GM21447 (cell line): ENCODE results near the gene ZPBP.
A peak's percentile ranks its signal among the peaks of the same experiment; 100 is the strongest.

Source experiments
- ATAC-seq: cut with Tn5 transposase; IDR thresholded peaks from one replicate; pipeline ENCODE4 v1.9.1; 2021; ENCODE audit not compliant: unreplicated experiment

ZPBP gene, protein sequence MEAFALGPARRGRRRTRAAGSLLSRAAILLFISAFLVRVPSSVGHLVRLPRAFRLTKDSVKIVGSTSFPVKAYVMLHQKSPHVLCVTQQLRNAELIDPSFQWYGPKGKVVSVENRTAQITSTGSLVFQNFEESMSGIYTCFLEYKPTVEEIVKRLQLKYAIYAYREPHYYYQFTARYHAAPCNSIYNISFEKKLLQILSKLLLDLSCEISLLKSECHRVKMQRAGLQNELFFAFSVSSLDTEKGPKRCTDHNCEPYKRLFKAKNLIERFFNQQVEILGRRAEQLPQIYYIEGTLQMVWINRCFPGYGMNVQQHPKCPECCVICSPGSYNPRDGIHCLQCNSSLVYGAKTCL

DNA sequence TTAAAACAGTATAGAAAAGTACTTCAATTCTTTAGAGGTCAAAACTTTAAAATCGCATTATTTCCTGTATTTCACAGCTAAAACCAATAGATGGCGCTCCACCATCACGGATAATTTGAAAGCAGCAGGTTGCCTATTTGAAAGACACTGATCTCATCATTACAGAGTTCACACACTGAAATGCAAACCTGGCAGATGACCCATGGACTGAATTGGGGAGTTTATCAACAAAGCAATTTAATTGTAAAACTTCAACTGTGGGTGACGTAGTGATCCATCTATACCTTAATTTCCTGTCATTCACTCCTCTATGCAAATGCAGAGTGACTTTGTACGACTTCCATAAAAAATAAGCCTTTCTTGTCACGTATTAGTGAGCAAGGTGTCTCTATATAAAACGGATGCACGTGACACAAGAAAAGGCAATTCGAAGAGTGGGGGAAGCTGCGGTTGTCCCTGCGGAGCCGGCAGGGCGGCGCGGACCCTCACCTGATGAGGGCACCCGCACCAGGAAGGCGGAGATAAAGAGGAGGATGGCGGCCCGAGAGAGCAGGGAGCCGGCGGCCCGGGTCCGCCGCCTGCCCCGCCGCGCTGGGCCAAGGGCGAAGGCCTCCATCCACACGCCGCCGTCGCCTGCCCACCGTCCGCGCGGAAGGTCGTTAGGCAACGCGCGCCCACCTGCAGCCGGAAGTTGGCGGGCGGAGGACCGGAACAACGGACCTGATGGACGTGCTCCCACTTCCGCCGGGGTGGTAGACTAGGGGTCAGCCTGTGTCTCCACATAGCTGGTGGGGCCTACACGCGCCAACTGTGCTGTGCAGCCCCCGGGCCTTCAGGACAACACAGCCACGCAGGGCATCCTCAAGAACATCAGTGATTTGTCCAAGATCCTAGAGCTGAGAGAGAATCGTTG lies at the start of gene ZPBP:
TSS of gene ZPBP (minus strand) at position 668 of the 913 bp plus-strand sequence. CDS start at position 616, 52 bp downstream.
- ATAC-seq: peak; percentile 75

DNA sequence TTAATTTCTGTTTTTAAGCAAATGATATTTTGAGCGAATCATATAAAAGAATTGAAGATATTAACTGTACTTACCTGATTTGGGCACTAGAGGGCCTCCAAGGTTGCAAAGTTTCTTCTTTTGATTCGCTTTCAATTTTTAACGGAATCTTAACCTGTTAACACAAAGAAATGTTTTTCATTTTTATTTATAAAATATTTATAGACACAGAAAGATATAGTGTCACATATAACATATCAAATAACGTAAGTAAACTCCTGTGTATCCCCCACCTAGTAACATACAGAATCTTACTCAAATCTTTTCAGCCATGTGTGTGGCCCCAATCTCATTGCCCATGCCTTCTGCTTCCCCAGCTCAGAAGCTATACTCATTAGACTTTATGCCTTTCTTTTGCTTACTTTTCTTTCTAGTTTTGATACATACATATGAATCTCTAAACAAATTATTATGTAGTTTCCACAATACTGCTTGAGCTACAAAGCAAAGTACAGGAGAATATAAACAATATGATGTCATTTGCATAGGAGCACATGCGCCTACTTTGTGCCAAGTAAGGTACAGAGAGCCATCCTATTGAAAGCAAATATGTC lies 49.5 kb upstream of the ZPBP start:
- ATAC-seq: peak; percentile 30

DNA sequence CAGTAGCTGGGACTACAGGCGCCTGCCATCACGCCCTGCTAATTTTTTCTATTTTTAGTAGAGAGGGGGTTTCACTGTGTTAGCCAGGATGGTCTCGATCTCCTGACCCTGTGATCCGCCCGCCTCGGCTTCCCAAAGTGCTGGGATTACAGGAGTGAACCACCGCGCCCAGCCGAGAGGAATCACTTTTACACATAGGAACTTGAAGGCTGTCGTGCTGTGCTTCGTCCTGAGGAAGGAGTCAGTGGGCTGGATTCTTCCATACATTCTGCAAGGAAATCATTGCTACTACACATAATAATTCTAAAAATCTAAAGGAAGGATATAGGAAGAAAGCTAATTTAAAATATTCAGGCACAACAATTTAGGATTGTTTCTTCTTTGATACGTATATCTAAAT lies 48.8 kb upstream of the ZPBP start:
- no peak for ATAC-seq

DNA sequence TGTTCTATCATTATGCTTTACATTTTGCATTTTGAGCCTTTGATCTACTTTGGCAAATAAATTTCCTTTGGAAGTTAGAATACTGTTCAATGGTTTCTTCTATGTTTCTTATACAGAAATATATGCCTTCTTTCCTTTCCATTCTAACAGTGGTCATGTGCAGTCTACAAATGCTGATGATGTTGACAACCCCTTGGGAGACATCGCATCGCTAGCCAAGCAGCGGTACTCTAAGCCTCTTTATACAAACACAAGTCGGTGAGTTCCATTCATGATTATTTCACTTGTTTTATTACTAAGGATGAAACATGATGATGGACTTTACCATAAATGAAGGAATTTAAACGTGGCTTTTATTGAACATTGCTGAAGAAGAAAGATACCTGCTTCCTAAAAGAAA lies 48.1 kb upstream of the ZPBP start:
- ATAC-seq: no peak

DNA sequence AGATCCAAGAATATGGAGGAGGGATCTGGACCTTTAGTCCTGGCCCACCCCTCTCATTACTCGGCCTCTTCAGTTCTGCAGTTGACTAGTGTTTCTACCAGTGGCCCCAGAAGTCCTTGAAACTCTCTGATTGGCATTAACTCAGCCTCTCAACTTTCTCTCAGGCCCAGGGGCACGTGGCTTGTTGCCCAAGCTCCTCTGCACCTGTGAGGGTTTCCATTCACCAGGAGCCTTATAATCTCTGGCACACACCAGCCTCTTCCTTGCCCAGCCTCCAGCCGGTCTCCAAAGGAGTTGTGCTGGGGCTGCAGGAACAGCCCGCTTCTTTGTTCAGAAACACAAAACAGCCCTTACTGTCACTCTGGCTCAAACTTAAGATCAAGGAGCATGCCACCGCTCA lies 47.6 kb upstream of the ZPBP start:
- ATAC-seq: no peak

DNA sequence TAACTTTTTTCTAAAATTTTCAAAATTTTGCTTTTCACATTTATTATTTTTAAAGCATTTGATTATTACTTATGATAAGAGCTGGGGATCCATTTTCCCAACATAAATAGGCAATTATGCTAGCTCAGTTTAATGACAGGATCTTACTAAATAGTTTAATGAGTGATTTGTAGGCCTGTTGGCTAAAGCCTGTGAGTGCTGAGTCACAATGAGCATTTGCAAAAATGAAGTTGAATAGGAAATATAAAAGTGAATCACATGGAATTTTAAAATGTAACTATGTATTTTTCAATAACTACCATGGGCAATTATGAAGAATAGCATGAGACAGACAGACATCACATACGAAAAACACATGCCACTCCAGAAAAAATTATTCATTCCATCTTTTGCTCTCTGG lies 45.1 kb upstream of the ZPBP start:
- no peak for ATAC-seq

DNA sequence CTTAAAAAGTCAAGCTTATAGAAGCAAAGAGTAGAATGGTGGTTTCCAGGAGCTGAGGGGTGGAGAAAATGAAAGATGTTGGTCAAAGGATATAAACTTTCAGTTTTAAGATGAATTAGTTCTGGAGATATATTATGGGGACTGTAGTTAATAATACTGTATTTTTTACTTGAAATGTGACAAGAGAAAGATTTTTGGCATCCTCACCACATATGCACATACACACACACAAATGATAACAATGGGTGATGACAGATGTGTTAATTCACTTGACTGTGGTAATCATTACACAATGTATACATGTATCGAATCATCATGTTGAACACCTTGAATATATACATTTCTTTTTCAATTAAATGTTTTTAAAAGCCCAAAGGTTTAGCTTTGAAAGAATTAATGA lies 32.7 kb upstream of the ZPBP start:
- no peak for ATAC-seq

DNA sequence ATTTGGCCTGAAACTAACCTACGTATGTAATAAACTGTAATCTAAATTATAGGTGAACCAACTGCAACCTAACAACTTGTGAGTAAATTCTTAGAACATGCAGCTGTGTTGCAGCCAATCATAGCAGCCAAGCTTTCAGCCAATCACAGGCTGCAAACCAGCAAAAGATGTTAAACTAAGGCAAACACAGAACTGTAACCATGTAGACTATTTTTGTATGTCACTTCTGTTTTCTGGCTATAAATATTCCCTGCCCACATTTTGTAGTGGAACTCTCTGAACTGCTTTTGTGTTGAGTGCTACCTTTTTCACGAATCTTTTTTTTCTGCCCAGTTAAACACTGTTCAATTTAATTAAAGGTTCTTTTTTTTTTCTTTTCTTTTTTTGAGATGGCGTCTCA lies 28.2 kb upstream of the ZPBP start:
- peak; percentile 73 for ATAC-seq

DNA sequence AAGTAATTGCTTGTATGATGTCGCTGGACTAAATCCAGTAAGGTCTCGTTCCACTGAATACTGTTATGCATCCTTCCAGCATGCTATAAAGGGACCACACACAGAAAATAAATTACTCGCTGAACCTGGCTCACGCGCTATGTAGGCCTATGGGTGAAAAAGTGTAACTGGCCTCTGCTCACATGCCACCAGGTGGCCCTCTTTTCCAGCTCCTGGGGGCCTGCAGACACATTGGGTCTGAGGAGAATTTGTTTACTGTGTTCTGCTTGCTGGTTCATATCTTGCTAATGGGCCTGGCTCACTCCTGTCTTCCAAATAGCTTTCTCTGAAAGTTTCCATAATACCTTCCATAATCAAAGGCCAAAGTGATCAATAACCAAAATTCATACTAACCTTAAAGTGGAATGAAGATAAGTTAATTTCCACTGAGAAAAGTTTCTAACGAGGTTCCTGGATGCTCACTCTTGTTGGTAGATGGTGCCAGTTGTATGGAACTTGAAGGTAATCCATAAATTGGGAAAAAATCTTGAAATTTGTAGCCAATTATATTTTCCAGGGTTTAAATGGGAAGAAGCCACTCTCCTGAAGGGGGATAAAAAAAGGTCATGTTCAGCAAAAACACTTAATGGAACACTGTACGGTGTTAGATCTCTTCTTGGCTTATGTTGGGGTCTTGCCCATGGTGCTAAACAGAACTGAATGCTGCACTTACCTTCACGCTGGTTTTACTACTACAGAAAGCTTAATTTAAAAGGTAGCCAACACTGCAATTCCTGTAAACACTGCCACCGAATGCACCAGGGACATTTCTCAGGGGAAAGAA lies 27.0 kb upstream of the ZPBP start:
- no peak for ATAC-seq

DNA sequence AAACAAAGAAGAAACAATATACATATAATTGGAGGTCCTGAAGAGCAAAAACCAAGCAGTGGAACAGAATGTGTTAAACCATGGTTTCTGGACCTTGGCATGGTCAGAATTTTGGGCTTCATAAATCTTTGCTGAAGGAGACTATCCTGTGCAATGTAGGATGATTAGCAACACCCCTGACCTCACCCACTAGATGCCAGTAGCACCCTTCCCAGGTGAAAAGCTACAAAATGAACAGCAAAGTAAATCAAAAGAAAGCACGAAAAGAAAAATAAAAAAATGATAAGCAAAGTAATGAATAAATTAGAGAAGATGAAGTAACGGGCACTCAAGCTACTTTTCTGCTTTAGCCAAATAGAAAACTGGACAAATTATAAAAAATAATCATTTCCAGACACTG lies 19.2 kb upstream of the ZPBP start:
- no peak for ATAC-seq

DNA sequence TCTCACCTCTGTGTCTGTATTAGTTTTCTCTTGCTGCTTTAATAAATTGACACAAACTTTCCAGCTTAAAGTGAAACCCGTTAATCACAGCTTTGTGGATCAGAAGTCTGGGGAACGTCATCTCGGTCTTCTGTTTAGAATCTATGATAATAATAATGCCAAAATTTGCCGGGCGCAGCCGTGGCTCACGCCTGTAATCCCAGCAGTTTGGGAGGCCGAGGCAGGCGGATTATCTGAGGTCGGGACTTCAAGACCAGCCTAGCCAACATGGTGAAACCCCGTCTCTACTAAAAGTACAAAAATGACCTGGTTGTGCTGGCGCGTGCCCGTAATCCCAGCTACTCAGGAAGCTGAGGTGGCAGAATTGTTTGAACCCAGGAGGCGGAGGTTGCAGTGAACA lies 8.8 kb upstream of the ZPBP start:
- ATAC-seq: no peak

DNA sequence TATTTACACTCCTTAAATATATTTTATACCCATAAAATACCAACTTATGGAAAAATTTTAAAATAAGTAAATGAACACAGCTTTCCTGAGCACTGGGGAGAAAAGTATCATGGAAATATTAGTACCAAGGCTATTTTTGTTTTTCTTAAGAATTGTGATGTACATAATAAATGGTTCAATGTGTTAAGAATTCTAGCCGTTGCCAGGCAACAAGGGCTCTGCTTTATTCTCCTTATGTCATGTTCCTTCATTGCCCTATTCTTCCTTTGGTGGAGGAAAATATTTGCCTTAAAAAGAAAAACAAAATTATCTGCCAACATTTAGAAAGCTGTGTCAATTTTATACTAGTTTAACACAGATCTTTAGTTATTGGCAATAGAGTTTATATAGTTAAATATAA lies 2.6 kb upstream of the ZPBP start:
- ATAC-seq: no peak

DNA sequence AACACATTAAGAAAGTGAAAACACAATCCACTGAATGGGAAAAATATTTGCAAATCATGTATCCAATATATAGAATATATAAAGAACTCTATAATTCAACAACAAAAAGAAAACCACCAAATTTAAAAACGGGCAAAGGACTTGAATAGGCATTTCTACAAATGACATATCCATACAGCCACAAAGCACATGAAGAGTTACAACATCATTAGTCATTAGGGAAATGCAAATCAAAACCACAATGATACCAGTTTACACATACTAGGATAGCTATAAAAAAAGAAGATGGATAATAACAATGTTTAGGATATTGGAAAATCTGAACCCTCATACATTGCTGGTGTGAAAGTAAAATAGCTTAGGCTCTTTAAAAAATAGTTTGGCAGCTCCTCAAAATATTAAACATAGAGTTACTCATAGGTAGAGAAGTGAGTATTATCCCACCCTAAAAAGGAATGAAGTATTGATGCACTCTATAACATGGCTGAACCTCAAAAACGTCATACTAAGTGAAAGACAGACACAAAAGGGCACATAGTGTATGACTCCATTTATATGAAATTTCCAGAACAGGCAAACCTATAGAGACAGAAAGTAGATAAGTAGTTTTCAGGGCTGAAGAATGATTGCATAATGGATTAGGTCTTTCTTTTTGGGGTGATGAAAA lies 4.5 kb downstream of the ZPBP start:
- ATAC-seq: no peak

DNA sequence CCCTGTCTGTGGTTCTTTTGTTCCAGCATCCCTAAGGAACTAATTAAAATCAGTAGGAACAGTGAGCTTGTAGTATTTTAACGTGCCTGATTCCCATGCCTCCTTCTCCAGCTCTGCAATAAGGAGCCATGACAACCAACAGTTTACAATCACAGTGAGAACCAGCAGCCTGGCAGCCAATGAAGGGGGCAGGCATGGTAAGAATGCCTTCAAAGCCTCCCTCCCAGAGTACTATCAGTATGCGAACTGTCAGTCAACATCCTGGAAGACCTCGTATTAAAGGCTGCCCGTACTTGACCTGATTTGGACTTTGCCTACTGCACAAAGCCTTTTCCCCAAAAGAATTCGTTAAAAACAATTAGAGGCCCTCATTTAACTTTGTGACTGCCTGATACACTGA lies 7.7 kb downstream of the ZPBP start:
- ATAC-seq: no peak

DNA sequence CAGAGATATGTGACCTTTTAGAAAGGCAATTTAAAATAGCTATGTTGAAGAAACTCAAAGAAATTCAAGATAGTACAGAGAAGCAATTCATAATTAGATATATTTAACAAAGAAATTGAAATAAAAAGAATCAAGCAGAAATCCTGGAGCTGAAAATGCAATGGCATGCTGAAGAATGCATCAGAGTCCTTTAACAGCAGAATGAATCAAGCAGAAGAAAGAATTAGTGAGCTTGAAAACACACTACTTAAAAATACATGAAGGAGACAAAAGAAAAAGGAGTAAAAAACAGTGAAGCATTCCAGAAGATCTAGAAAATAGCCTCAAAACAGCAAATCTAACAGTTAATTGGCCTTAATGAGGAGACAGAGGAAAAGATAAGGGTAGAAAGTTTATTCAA lies 20.0 kb downstream of the ZPBP start:
- no peak for ATAC-seq

DNA sequence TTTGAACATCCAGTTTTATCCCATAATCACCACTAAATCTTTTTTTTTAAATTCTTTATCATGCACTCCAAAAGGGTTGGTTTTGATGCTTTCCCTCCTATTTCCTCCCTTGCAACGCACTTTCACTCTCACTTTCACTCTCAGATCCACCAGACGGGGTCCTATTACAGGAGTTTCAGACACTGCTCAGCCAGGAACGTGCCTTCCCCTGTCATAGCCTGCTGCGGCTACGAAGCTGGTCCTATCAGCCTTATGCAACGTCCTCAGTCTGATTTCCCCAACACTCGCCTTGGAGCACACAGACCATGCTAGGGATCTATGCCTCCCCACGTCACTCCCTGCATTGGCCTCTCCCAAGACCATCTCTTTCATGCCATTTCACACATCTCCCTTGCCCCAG lies 23.4 kb downstream of the ZPBP start:
- peak; percentile 77 for ATAC-seq

DNA sequence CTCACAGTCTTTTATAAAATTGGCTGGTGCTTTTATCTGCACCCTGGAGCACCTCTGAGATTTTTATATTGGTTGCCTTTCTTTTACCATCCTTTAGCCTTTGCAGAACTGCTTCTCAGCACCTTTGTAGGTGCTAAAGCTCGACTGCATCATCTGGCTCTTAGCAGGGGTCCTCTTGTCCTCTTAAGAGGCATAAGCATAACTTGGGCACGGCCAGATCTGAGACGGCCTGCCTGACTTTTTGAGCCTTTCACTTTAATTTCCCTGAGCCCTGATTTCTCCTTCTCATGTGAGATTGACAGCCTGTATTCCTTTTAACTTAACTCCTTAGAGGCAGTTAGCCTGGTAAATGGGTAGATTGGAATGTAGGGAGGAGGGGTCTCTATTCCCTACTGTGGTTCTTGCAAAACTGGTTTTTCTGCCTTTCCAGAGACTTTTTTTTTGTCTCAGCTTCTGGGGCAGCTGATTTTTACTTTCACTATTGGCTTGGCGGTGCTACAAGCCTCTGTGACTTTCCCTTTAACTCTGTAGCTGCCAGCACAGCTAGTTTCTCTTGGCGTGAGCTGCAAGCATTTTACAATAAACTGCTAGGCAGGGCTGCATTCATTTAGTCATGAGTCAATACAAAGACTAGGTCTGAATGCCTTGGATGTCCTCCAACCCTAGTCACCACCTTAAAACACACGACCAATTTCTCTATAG lies 24.0 kb downstream of the ZPBP start:
- ATAC-seq: peak; percentile 48

DNA sequence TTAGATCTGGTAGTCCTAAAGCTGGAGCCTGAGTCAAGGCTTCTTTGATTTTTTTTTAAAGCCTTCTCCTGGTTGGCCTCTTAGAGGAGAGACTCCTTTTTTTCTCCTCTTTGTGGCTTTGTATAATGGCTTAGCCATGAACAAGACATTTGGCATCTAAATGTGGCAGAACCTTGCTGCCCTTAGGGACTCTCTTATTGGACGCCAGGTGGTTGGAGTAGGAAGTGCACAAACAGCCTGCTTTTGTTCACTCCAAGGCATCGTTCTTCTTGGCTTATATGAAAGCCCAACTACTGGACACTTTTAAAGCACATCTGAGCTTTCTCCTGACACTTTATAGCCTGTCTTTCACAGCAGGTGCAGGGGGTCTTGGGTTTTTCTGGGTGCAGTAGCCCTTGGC lies 25.0 kb downstream of the ZPBP start:
- no peak for ATAC-seq

DNA sequence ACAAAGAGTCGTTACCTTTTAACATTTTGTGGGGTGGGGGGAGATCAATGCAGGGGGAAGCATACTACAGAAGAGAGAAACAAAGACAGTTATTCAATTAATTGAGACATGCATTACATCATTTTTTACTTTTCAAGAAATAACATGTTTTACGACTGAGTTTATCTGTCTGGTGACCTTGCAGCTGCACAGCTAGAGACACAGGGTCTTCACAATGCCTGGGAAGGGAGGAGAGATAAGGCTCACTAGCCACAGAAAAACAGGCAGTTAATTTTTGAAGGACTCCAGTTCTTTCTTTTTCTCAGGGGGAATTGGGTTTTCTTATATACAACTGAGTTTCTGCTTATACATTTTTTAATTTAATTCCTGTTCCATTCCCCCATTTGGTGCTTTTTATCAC lies 30.1 kb downstream of the ZPBP start:
- ATAC-seq: no peak

DNA sequence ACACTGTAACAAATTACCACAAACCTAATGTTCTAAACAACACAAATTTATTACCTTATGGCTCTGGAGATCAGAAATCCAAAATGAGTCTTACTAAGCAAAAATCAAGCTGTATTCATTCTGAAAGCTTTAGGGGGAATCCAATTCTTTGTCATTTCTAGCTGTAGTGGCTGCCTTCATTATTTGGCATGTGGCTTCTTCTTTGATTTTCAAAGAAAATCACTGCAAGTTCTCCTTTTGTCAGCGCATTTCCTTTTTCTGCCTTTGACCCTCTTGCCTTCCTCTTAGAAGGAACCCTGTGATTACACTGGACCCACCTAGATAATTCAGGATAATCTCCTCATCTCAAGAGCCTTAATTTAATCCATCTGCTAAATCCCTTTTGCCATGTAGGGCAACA lies 36.9 kb downstream of the ZPBP start:
- ATAC-seq: no peak
